Breast epithelium (tissue), 3 donors: Measurements from ENCODE around the gene TMEM141.

ENCODE experiments used
- POLR2AphosphoS5 ChIP-seq, 3 donors: sonication (generic); formaldehyde crosslinking; IDR thresholded peaks; one replicate each; pipeline ENCODE4 v1.6.1; 2017; ENCODE audit warnings: antibody characterized with exemption in 3 of 3
- TF ChIP-seq, protein P1 (sequence below), 3 donors: fragments of 450-650 bp; IDR thresholded peaks; one replicate each; pipeline ENCODE4 v1.5.1; 2016 to 2017; ENCODE audit warnings: antibody characterized with exemption in 3 of 3, mild to moderate bottlenecking in 3 of 3, moderate library complexity in 3 of 3

DNA sequence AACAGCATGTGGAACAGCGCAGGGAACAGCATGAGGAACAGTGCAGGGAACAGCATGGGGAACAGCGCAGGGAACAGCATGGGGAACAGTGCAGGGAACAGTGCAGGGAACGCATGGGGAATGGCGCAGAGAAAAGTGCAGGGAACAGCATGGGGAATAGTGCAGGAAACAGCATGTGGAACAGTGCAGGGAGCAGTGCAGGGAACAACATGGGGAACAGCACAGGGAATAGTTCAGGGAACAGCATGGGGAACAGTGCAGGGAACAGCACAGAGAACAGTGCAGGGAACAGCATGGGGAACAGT lies 35.1 kb upstream of the TMEM141 start:
- TF ChIP-seq, protein P1, sequence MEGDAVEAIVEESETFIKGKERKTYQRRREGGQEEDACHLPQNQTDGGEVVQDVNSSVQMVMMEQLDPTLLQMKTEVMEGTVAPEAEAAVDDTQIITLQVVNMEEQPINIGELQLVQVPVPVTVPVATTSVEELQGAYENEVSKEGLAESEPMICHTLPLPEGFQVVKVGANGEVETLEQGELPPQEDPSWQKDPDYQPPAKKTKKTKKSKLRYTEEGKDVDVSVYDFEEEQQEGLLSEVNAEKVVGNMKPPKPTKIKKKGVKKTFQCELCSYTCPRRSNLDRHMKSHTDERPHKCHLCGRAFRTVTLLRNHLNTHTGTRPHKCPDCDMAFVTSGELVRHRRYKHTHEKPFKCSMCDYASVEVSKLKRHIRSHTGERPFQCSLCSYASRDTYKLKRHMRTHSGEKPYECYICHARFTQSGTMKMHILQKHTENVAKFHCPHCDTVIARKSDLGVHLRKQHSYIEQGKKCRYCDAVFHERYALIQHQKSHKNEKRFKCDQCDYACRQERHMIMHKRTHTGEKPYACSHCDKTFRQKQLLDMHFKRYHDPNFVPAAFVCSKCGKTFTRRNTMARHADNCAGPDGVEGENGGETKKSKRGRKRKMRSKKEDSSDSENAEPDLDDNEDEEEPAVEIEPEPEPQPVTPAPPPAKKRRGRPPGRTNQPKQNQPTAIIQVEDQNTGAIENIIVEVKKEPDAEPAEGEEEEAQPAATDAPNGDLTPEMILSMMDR (IDR thresholded peaks at IDR 0.05), result no peak
- no peak for TF ChIP-seq POLR2AphosphoS5 (IDR thresholded peaks at IDR 0.05)
